GM21619 (cell line): ENCODE measurements around the gene SLC47A2.

Experiments
- ATAC-seq: cut with Tn5 transposase; IDR thresholded peaks from one replicate; pipeline ENCODE4 v1.9.1; 2021; ENCODE audit not compliant: unreplicated experiment

Gene SLC47A2

GRCh38 chr17:19646788-19647696, 69.3 kb downstream of the SLC47A2 start:
- no peak for ATAC-seq

- ATAC-seq, result no peak
These were observed 70.6 kb downstream of the SLC47A2 start for GRCh38 chr17:19645734-19646201.

GRCh38 chr17:19644493-19645210, 71.7 kb downstream of the SLC47A2 start:
- ATAC-seq, result no peak

GRCh38 chr17:19642373-19642893, 74.0 kb downstream of the SLC47A2 start:
- no peak for ATAC-seq

GRCh38 chr17:19641687-19642372, 74.6 kb downstream of the SLC47A2 start:
- ATAC-seq, result no peak

- ATAC-seq, result no peak
These were observed 84.5 kb downstream of the SLC47A2 start for GRCh38 chr17:19631905-19632304.

- no peak for ATAC-seq
These were observed 85.7 kb downstream of the SLC47A2 start for GRCh38 chr17:19630661-19631060.

- no peak for ATAC-seq
These were observed 86.3 kb downstream of the SLC47A2 start for GRCh38 chr17:19630035-19630434.

GRCh38 chr17:19629449-19629848, 86.9 kb downstream of the SLC47A2 start:
- no peak for ATAC-seq
